MM.1S (cell line): ENCODE data around the gene GTF2IRD1.

Source experiments
- DNase-seq: peaks from one replicate; pipeline ENCODE4 v3.0.0-alpha.2; 2015
- H2AFZ ChIP-seq: fragments of 300-600 bp; sonication (generic); 2 replicates; pipeline ENCODE4 v1.6.0; 2016; ENCODE audit warnings: antibody characterized with exemption, low read length
- H3F3A ChIP-seq: fragments of 300-600 bp; sonication (generic); 2 replicates; pipeline ENCODE4 v1.6.1; 2016; ENCODE audit warnings: mild to moderate bottlenecking, antibody characterized with exemption, low read length, moderate library complexity, mixed read lengths; ENCODE audit not compliant: insufficient read depth
- H3K27ac ChIP-seq: fragments of 300-600 bp; sonication (generic); 2 replicates; pipeline ENCODE4 v1.5.1; 2016; ENCODE audit warnings: mild to moderate bottlenecking, low read length
- H3K27me3 ChIP-seq: fragments of 300-600 bp; sonication (generic); replicated peaks from 2 replicates; pipeline ENCODE4 v1.6.0; 2016; ENCODE audit warnings: low read length; ENCODE audit not compliant: insufficient read depth
- H3K36me3 ChIP-seq: fragments of 300-600 bp; sonication (generic); replicated peaks from 2 replicates; pipeline ENCODE4 v1.6.1; 2016; ENCODE audit warnings: mild to moderate bottlenecking, low read length, mixed read lengths; ENCODE audit not compliant: insufficient read depth
- H3K4me1 ChIP-seq: fragments of 300-600 bp; sonication (generic); 2 replicates; pipeline ENCODE4 v1.6.1; 2016; ENCODE audit warnings: low read length, mixed read lengths
- H3K4me2 ChIP-seq: fragments of 300-600 bp; sonication (generic); 2 replicates; pipeline ENCODE4 v1.6.0; 2016; ENCODE audit warnings: low read depth, low read length
- H3K4me3 ChIP-seq: fragments of 300-600 bp; sonication (generic); 2 replicates; pipeline ENCODE4 v1.5.1; 2016; ENCODE audit warnings: low read length, mixed read lengths
- H3K79me2 ChIP-seq: fragments of 300-600 bp; sonication (generic); 2 replicates; pipeline ENCODE4 v1.6.1; 2016; ENCODE audit warnings: mixed run types, low read length, mixed read lengths
- H3K9ac ChIP-seq: fragments of 300-600 bp; sonication (generic); 2 replicates; pipeline ENCODE4 v1.6.1; 2016; ENCODE audit warnings: low read length, mixed read lengths
- H3K9me2 ChIP-seq: fragments of 300-600 bp; sonication (generic); replicated peaks from 2 replicates; pipeline ENCODE4 v1.6.1; 2016; ENCODE audit warnings: mild to moderate bottlenecking, low read length, mixed read lengths; ENCODE audit not compliant: insufficient read depth
- H3K9me3 ChIP-seq: fragments of 300-600 bp; sonication (generic); replicated peaks from 2 replicates; pipeline ENCODE4 v1.6.1; 2016; ENCODE audit warnings: mild to moderate bottlenecking, low read length, mixed read lengths; ENCODE audit not compliant: insufficient read depth
- H4K20me1 ChIP-seq: fragments of 300-600 bp; sonication (generic); 2 replicates; pipeline ENCODE4 v1.6.1; 2016; ENCODE audit warnings: mild to moderate bottlenecking, low read length, moderate library complexity, mixed read lengths; ENCODE audit not compliant: insufficient read depth
- CTCF ChIP-seq: fragments of 300-600 bp; sonication (generic); IDR thresholded peaks from 2 replicates; pipeline ENCODE4 v1.5.1; 2016; ENCODE audit warnings: antibody characterized with exemption, low read length, mixed read lengths
- EZH2 ChIP-seq: fragments of 300-600 bp; sonication (generic); optimal IDR thresholded peaks from 2 replicates; pipeline ENCODE3; 2017; ENCODE audit warnings: low read depth, mild to moderate bottlenecking, antibody characterized with exemption, low read length, mixed read lengths
- EZH2phosphoT487 ChIP-seq: fragments of 300-600 bp; sonication (generic); IDR thresholded peaks from 2 replicates; pipeline ENCODE4 v1.6.1; 2018; ENCODE audit warnings: antibody characterized with exemption, low read length

GTF2IRD1 gene

GRCh38 chr7:74518654-74519053 lies 64.9 kb downstream of the GTF2IRD1 start:
- no peak overlapping the region for H2AFZ ChIP-seq
- no peaks in the 10 kb centered on the region for H3K9me2 ChIP-seq

DNA sequence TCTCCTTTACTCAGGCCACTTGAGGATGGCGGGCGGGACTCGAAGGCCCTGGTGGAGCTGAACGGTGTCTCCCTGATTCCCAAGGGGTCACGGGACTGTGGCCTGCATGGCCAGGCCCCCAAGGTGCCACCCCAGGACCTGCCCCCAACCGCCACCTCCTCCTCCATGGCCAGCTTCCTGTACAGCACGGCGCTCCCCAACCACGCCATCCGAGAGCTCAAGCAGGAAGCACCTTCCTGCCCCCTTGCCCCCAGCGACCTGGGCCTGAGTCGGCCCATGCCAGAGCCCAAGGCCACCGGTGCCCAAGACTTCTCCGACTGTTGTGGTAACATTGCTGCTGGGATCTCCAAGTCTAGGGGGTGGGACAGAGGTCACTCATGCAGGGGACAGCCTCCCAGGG lies 65.7 kb downstream of the GTF2IRD1 start:
- no peak overlapping the region for H3K27ac ChIP-seq
- no peaks in the 10 kb centered on the region for H3F3A ChIP-seq
- no peaks in the 10 kb centered on the region for H3K4me1 ChIP-seq
- no peak overlapping the region for H3K4me3 ChIP-seq
- H3K36me3 ChIP-seq, result no peaks in the 10 kb centered on the region; the same call in 1 of the 2 replicates
- no peak overlapping the region for H3K4me2 ChIP-seq
- H3K9me3 ChIP-seq, result no peaks in the 10 kb centered on the region
- H3K27me3 ChIP-seq, result no peaks in the 10 kb centered on the region
- H2AFZ ChIP-seq, result no peak overlapping the region
- no peaks in the 10 kb centered on the region for H4K20me1 ChIP-seq
- no peaks in the 10 kb centered on the region for H3K9me2 ChIP-seq
- H3K9ac ChIP-seq, result no peak overlapping the region
- H3K79me2 ChIP-seq, result no peaks in the 10 kb centered on the region
- no peak for DNase-seq
- TF ChIP-seq CTCF (no peak), EZH2 (no peak), EZH2phosphoT487 (no peak)

More at GRCh38 chr7:74518654-74519053, 64.9 kb downstream of the GTF2IRD1 start:
- TF ChIP-seq EZH2, result no peak
- TF ChIP-seq EZH2phosphoT487, result no peak
- no peak for TF ChIP-seq CTCF
- no peaks in the 10 kb centered on the region for H3K9me3 ChIP-seq
- H4K20me1 ChIP-seq, result no peaks in the 10 kb centered on the region
- DNase-seq, result no peak
- H3F3A ChIP-seq, result no peaks in the 10 kb centered on the region
- H3K4me3 ChIP-seq, result no peak overlapping the region
- no peak overlapping the region for H3K9ac ChIP-seq
- H3K4me2 ChIP-seq, result no peak overlapping the region
- H3K79me2 ChIP-seq, result no peaks in the 10 kb centered on the region
- no peaks in the 10 kb centered on the region; the same call in 1 of the 2 replicates for H3K36me3 ChIP-seq
- H3K27ac ChIP-seq, result no peak overlapping the region
- H3K27me3 ChIP-seq, result no peaks in the 10 kb centered on the region
- no peaks in the 10 kb centered on the region for H3K4me1 ChIP-seq

- H2AFZ ChIP-seq, result no peak overlapping the region
- DNase-seq, result no peak
- H3K4me1 ChIP-seq, result peaks cover 14% of the 10 kb centered on the region
- H3K9ac ChIP-seq, result no peak overlapping the region
- no peaks in the 10 kb centered on the region for H3K79me2 ChIP-seq
- H4K20me1 ChIP-seq, result no peaks in the 10 kb centered on the region
- no peaks in the 10 kb centered on the region; the same call in 1 of the 2 replicates for H3K36me3 ChIP-seq
- H3F3A ChIP-seq, result no peaks in the 10 kb centered on the region
- no peak overlapping the region for H3K27ac ChIP-seq
- H3K4me2 ChIP-seq, result no peak overlapping the region
- no peak for TF ChIP-seq EZH2phosphoT487
- TF ChIP-seq CTCF, result no peak
- no peak for TF ChIP-seq EZH2
- no peaks in the 10 kb centered on the region for H3K9me2 ChIP-seq
- H3K4me3 ChIP-seq, result no peak overlapping the region
- no peaks in the 10 kb centered on the region for H3K27me3 ChIP-seq
- no peaks in the 10 kb centered on the region for H3K9me3 ChIP-seq
These were observed 68.1 kb downstream of the GTF2IRD1 start for GRCh38 chr7:74521855-74522254.
